SH-SY5Y (cell line): ENCODE data around the gene SMIM10L2A.

Experiments used
- GATA2 ChIP-seq: IDR thresholded peaks from 2 replicates; pipeline ENCODE4 v1.6.1; 2011; ENCODE audit warnings: mild to moderate bottlenecking, low read depth, low read length
- GATA3 ChIP-seq: IDR thresholded peaks from 2 replicates; pipeline ENCODE4 v1.6.1; 2011; ENCODE audit warnings: low read depth, mild to moderate bottlenecking, low read length, moderate library complexity

The SMIM10L2A gene

GRCh38 chrX:135435139-135435922 is 13.6 kb downstream of the SMIM10L2A start:
- TF ChIP-seq GATA3 (no peak), GATA2 (no peak)

DNA sequence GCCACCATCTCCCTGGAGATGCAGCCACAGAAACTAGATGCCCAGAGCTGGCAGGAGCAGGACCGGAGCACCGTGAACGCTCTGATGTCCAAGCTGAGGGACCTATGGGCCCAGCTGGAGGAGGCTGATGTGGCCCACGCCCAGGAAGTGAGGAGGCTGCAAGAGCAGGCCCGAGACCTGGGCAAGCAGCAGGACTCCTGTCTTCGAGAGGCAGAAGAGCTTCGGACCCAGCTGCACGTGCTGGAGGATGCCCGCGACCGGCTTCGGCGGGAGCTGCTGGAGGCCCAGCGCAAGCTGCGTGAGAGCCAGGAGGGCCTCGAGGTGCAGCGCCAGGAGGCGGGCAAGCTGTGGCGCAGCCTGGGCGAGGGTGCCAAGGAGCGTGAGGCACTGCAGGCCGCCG is 14.2 kb downstream of the SMIM10L2A start:
- TF ChIP-seq GATA2 (no peak), GATA3 (no peak)

GRCh38 chrX:135436456-135436855 is 14.7 kb downstream of the SMIM10L2A start:
- no peak for TF ChIP-seq GATA2
- no peak for TF ChIP-seq GATA3

DNA sequence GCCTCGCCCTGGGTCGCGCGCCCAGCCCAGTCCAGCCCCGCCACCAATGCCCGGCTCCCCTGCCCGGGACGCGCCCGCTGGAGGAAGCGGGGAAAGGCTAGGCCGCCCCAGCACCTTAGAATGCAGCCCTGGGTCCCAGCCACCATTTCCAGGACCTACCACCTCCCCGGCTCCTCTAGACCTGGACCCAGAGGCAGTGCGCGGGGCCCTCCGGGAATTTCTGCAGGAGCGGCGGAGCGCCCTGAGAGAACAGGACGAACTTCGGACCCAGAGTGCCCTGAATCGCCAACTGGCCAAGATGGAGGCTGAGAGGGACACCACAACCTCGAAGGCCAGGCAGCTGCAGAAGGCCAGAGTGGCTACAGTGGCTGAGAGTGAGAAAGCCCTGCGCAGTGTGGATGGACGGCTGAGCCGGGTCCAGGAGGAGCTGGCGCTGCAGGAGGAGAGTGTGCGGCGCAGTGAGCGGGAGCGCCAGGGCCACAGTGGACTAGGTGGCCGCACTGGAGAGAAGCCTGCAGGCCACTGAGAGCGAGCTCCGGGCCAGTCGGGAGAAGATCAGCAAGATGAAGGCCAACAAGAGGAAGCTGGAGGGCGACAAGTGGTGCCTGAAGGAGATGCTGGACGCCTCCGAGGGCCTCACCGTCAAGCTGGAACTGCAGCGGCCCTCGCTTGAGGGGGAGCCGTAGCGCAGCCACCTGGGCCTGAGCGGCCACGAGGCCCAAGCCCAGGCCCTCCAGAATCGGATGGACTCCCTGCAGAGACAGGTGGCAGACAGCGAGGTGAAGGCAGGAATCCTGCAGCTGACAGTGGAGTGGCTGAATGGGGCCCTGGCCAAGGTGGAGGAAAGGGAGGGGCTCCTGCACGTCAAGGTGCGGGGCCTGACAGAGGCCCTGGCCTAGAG is 15.5 kb downstream of the SMIM10L2A start:
- no peak for TF ChIP-seq GATA2
- TF ChIP-seq GATA3 = no peak

DNA sequence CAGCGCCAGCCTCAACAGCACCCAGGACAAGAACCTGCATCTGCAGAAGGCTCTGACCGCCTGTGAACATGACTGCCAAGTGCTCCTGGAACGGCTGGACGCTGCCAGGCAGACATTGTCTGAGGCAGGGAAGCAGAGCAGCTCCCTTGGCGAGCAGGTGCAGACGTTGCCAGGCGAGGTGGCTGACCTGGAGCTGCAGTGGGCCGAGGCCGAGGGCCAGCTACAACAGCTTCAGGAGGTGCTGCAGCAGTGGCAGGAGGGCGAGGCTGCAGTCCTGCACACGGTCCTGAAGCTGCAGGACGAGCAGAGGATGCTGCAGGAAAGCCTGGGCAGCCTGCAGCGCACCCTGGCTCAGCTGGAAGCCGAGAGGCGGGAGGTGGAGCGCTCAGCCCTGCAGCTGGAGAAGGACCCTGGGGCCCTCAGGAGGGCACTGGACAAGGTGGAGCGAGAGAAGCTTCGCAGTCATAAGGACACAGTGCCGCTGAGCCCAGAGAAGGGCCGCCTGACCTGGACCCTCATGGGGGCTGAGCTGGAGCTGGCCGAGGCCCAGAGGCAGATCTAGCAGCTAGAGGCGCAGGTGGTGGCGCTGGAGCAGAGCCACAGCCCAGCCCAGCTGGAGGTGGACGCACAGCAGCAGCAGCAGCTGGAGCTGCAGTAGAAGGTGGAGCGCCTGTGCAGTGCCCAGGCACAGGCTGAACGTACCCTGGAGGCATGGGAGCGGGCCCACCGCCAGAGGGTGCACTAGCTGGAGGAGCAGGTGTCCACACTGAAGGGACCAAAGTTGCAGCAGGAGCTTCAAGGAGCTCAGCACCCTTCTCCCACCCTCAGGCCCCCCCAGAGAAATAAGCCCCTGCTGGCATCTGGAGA is 16.4 kb downstream of the SMIM10L2A start:
- TF ChIP-seq GATA2 (no peak), GATA3 (no peak)

GRCh38 chrX:135438734-135439043 is 16.9 kb downstream of the SMIM10L2A start:
- no peak for TF ChIP-seq GATA3
- no peak for TF ChIP-seq GATA2

GRCh38 chrX:135449637-135450550 is 28.1 kb downstream of the SMIM10L2A start:
- no peak for TF ChIP-seq GATA2

GRCh38 chrX:135453381-135453780 is 31.6 kb downstream of the SMIM10L2A start:
- TF ChIP-seq GATA2 = no peak
- TF ChIP-seq GATA3 = no peak

DNA sequence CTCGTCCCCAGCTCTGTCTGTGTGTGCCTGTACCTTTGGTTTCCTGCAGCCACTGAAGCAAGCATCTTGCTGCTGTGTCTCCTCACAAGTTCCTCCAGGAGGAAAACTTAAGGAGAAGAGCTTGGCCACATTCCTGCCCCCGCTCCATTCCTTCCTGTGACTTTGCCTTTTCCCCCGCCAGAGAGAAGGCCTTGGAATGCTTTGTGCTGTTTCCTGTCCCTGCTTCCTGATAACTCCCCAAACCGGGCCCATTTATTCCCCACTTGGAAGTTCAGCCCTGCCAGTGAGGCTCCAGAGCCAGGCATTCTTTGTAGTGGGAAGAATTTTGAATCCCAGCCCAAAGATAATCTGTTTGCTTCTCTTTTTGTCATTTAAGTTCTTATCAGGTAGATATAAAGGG is 33.1 kb downstream of the SMIM10L2A start:
- no peak for TF ChIP-seq GATA2
- no peak for TF ChIP-seq GATA3

DNA sequence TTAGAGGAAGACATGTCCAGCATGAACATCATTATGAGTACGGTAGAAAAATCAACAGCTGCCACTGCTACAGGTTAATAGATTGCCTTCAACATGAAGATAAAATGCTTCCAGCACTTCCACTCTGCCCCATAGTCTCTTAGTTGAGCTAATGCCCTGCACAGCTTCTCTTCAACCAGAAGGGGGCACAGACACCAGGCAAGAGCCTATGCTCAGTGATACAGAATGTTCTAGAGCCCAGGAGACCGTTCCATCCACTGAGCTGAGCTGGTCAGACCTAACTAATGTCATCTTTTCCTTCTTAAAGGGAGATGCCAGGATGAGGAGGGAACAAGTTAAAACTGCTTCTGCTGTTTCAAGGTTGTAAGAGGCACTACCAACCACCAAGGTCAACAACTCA is 42.2 kb downstream of the SMIM10L2A start:
- TF ChIP-seq GATA2 = no peak
- TF ChIP-seq GATA3 = no peak

DNA sequence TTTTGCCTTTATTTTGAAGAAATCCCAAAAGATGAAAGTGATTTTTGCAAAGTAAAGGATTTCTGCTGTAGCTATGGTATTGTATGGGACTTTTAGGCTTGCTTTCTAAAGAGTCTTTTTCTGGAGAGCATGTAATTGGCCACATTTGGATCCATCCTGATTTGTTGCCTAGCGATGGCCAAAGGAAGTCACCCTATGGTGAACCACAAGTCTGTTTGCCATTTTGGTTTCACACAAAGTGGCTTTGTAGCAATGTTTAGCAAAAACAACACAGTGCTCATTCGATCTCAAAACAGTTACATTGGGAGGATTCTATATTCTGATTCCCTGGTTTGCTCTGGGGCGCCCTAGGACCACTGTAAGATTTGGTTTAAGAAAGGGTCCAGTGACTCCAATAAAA is 54.6 kb downstream of the SMIM10L2A start:
- no peak for TF ChIP-seq GATA2
- TF ChIP-seq GATA3 = no peak

DNA sequence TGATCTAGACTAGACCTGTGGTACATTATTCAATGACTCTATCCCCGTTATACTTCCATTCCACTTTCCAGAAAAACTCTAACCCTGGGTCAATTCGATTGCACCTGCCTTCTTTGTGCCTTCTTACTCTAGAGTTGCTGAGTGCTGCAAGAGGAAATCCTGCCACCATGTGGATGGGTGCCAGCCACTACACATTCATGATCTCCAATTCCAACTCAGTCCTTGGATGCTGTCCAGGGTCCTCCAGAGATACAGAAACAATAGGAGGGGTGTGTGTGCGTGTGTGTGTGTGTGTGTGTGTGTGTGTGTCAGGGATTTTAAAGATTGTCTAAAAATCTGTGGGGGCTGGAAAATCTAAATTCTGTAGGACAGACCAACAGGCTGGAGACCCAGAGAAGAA is 55.8 kb downstream of the SMIM10L2A start:
- TF ChIP-seq GATA2 (no peak), GATA3 (no peak)
